CD4-positive, alpha-beta memory T cell (primary cell): Measurements from ENCODE around the gene ITCH. TPM values are rescaled to one million over a fixed set of nuclear protein-coding genes. Genes with fewer than 3 reads are reported as not detected.
A peak's percentile ranks its signal among the peaks of the same experiment; 100 is the strongest.

Source experiments
- CTCF ChIA-PET: fragments of 350-600 bp; sonication (Branson Sonifier 250); formaldehyde crosslinking; loops from one replicate; lab custom pipeline; 2021; ENCODE audit warnings: inconsistent platforms; ENCODE audit not compliant: partially characterized antibody; lab: Charles Lee
- POLR2A ChIA-PET: fragments of 350-600 bp; sonication (Branson Sonifier 250); formaldehyde crosslinking; loops from one replicate; lab custom pipeline; 2021; ENCODE audit not compliant: partially characterized antibody; lab: Charles Lee
- DNase-seq, 5 donors: peaks; one replicate each; pipeline versions ENCODE4 v3.0.0 to v3.0.0-alpha.2; 2020 to 2022; ENCODE audit warnings: mixed read lengths in 1 of 5
- H3K27ac ChIP-seq: one replicate; pipeline ENCODE4 v1.7.0; 2013; ENCODE audit warnings: low read depth, low read length
- H3K27me3 ChIP-seq: 2 replicates; pipeline ENCODE4 v1.7.0; 2013; ENCODE audit warnings: mild to moderate bottlenecking, low read length, moderate library complexity; ENCODE audit not compliant: insufficient read depth
- H3K36me3 ChIP-seq: 2 replicates; pipeline ENCODE4 v1.7.0; 2013; ENCODE audit warnings: mild to moderate bottlenecking, low read length, moderate library complexity; ENCODE audit not compliant: insufficient read depth
- H3K4me1 ChIP-seq: 2 replicates; pipeline ENCODE4 v1.7.0; 2013; ENCODE audit warnings: mild to moderate bottlenecking, low read length, moderate library complexity; ENCODE audit not compliant: insufficient read depth
- H3K4me3 ChIP-seq, 2 donors: one replicate each; pipeline ENCODE4 v1.7.0; 2013; ENCODE audit warnings: low read length in 2 of 2, mild to moderate bottlenecking in 1 of 2
- H3K9me3 ChIP-seq, 2 donors: one replicate each; pipeline ENCODE4 v1.7.0; 2013; ENCODE audit warnings: low read length in 2 of 2, control low read depth in 1 of 2; ENCODE audit not compliant: control insufficient read depth in 1 of 2
- H3K27ac Mint-ChIP-seq, 7 donors: one replicate each; pipeline ENCODE4 v1.8.0; 2020 to 2021; ENCODE audit warnings: mixed read lengths in 7 of 7, mild to moderate bottlenecking in 6 of 7, inconsistent platforms in 3 of 7, moderate library complexity in 3 of 7
- H3K27me3 Mint-ChIP-seq, 2 donors: one replicate each; pipeline ENCODE4 v1.8.0; 2020 to 2021; ENCODE audit warnings: mixed read lengths in 2 of 2
- H3K36me3 Mint-ChIP-seq, 2 donors: one replicate each; pipeline ENCODE4 v1.8.0; 2020 to 2021; ENCODE audit warnings: mixed read lengths in 2 of 2, inconsistent platforms in 1 of 2, mild to moderate bottlenecking in 1 of 2
- H3K4me1 Mint-ChIP-seq, 4 donors: one replicate each; pipeline ENCODE4 v1.8.0; 2020 to 2021; ENCODE audit warnings: mixed read lengths in 4 of 4, mild to moderate bottlenecking in 1 of 4
- H3K4me3 Mint-ChIP-seq, 8 donors: one replicate each; pipeline ENCODE4 v1.8.0; 2020 to 2021; ENCODE audit warnings: mixed read lengths in 8 of 8, mild to moderate bottlenecking in 7 of 8, moderate library complexity in 6 of 8, inconsistent platforms in 3 of 8
- H3K9me3 Mint-ChIP-seq, 8 donors: one replicate each; pipeline ENCODE4 v1.8.0; 2020 to 2021; ENCODE audit warnings: mixed read lengths in 8 of 8, mild to moderate bottlenecking in 5 of 8, inconsistent platforms in 3 of 8, moderate library complexity in 1 of 8
- intact Hi-C: fragments of 100-400 bp; cut with micrococcal nuclease; formaldehyde crosslinking; loops from one replicate; pipeline ENCODE4 v1.15.1; 2023
- polyA plus RNA-seq, 2 donors: library from polyadenylated mRNA; unstranded; fragments of 300-500 nt; fragmentation: Illumina TruSeq; gene quantifications; one replicate each; pipeline ENCODE4 v1.2.3, GENCODE V29; 2021
- total RNA-seq, 2 experiments: library from RNA; stranded (reverse); gene quantifications; one replicate each; pipeline ENCODE4 v1.2.3, GENCODE V29; 2021

ITCH gene
- total and polyA plus RNA-seq, 4 experiments from 2014 or later: 9.7 to 68.9 (median 42.2) TPM

- H3K27ac ChIP-seq: no peak overlapping the region
- no peaks in the 10 kb centered on the region for H3K27me3 ChIP-seq
- no peak for DNase-seq
- Mint-ChIP-seq H3K4me1 (peaks cover 6 to 9% (median 8%) of the 10 kb centered on the region in 4 donors), H3K36me3 (peaks cover 51 to 83% of the 10 kb centered on the region in 2 donors), H3K4me3 (no peak overlapping the region), H3K27ac (peak overlapping the region in 3 of 7 donors; percentile 8 to 61 (median 31)), H3K27me3 (no peaks in the 10 kb centered on the region), H3K9me3 (no peaks in the 10 kb centered on the region)
- peaks cover 53% of the 10 kb centered on the region for H3K36me3 ChIP-seq
- ChIA-PET CTCF (no interaction called here), POLR2A (no interaction called here)
- H3K4me3 ChIP-seq: no peak overlapping the region
- no peaks in the 10 kb centered on the region for H3K4me1 ChIP-seq
- intact Hi-C loops: no loop called here
- H3K9me3 ChIP-seq: no peaks in the 10 kb centered on the region
These were observed 85.4 kb downstream of the ITCH start for GRCh38 chr20:34448517-34448916.

GRCh38 chr20:34449674-34450592, 86.9 kb downstream of the ITCH start:
- ChIA-PET CTCF (interaction anchor here (1.8 to 2.1 kb wide), 2 partner anchors 258 to 320 kb away, joined by 4 to 5 read pairs; no protein-coding TSS in a partner anchor), POLR2A (no interaction called here)
- no peak for DNase-seq
- H3K4me1 ChIP-seq: no peaks in the 10 kb centered on the region
- Mint-ChIP-seq H3K27ac (peak overlapping the region in 6 of 7 donors; percentile 5 to 76 (median 41)), H3K4me3 (no peak overlapping the region), H3K9me3 (no peaks in the 10 kb centered on the region), H3K27me3 (no peaks in the 10 kb centered on the region), H3K4me1 (peaks cover 4 to 9% (median 7%) of the 10 kb centered on the region in 4 donors), H3K36me3 (peaks cover 49 to 70% of the 10 kb centered on the region in 2 donors)
- no peak overlapping the region for H3K27ac ChIP-seq
- H3K4me3 ChIP-seq: no peak overlapping the region
- H3K36me3 ChIP-seq: peaks cover 47% of the 10 kb centered on the region
- no peaks in the 10 kb centered on the region for H3K27me3 ChIP-seq
- no peaks in the 10 kb centered on the region for H3K9me3 ChIP-seq
- intact Hi-C loops: no loop called here

- no peak overlapping the region for H3K4me3 Mint-ChIP-seq
- intact Hi-C loops: no loop called here
- POLR2A ChIA-PET: no interaction called here
- Histone ChIP-seq H3K9me3 (no peaks in the 10 kb centered on the region), H3K4me1 (no peaks in the 10 kb centered on the region), H3K27ac (no peak overlapping the region), H3K36me3 (peaks cover 23% of the 10 kb centered on the region), H3K4me3 (no peak overlapping the region), H3K27me3 (no peaks in the 10 kb centered on the region)
- H3K27me3 Mint-ChIP-seq: no peaks in the 10 kb centered on the region
- H3K9me3 Mint-ChIP-seq: no peaks in the 10 kb centered on the region
- H3K27ac Mint-ChIP-seq: peak overlapping the region in 3 of 7 donors; percentile 12 to 16 (median 13)
- CTCF ChIA-PET: interaction anchor here (0.7 to 2.4 kb wide), 6 partner anchors 10 to 1542 kb away, joined by 3 to 7 read pairs (median 4); no protein-coding TSS in a partner anchor
- H3K4me1 Mint-ChIP-seq: peaks cover 4 to 9% (median 7%) of the 10 kb centered on the region in 4 donors
- peaks cover 37 to 53% of the 10 kb centered on the region in 2 donors for H3K36me3 Mint-ChIP-seq
- DNase-seq: no peak
These were observed 89.4 kb downstream of the ITCH start for GRCh38 chr20:34452281-34452982.

GRCh38 chr20:34458631-34459030, 95.6 kb downstream of the ITCH start:
- CTCF ChIA-PET: no interaction called here
- intact Hi-C loops: no loop called here
- no peaks in the 10 kb centered on the region for H3K9me3 Mint-ChIP-seq
- Histone ChIP-seq H3K4me3 (no peak overlapping the region), H3K36me3 (peaks cover 12% of the 10 kb centered on the region), H3K27ac (no peak overlapping the region), H3K27me3 (no peaks in the 10 kb centered on the region), H3K4me1 (no peaks in the 10 kb centered on the region), H3K9me3 (no peaks in the 10 kb centered on the region)
- no peak overlapping the region for H3K4me3 Mint-ChIP-seq
- POLR2A ChIA-PET: no interaction called here
- H3K27ac Mint-ChIP-seq: no peak overlapping the region
- H3K36me3 Mint-ChIP-seq: peaks cover 29 to 51% of the 10 kb centered on the region in 2 donors
- no peak for DNase-seq
- H3K27me3 Mint-ChIP-seq: no peaks in the 10 kb centered on the region
- peaks cover 0 to 3% (median 0%) of the 10 kb centered on the region in 4 donors for H3K4me1 Mint-ChIP-seq

- intact Hi-C loops: no loop called here
- CTCF ChIA-PET: interaction anchor here (1.1 kb wide), 1 partner anchor 146 kb away, joined by 3 read pairs; no protein-coding TSS in a partner anchor
These were observed 96.3 kb downstream of the ITCH start for GRCh38 chr20:34459209-34459897.

GRCh38 chr20:34461779-34462087, 98.7 kb downstream of the ITCH start:
- Histone ChIP-seq H3K27me3 (no peaks in the 10 kb centered on the region), H3K4me1 (no peaks in the 10 kb centered on the region), H3K4me3 (no peak overlapping the region), H3K27ac (no peak overlapping the region), H3K36me3 (peaks cover 12% of the 10 kb centered on the region), H3K9me3 (no peaks in the 10 kb centered on the region)
- POLR2A ChIA-PET: no interaction called here
- no peak overlapping the region for H3K27ac Mint-ChIP-seq
- no peaks in the 10 kb centered on the region for H3K27me3 Mint-ChIP-seq
- H3K4me1 Mint-ChIP-seq: peaks cover 0 to 6% (median 0%) of the 10 kb centered on the region in 4 donors
- H3K4me3 Mint-ChIP-seq: no peak overlapping the region
- CTCF ChIA-PET: interaction anchor here (0.7 to 0.9 kb wide), 2 partner anchors 308 to 410 kb away, joined by 3 to 4 read pairs; no protein-coding TSS in a partner anchor
- H3K36me3 Mint-ChIP-seq: peaks cover 44 to 63% of the 10 kb centered on the region in 2 donors
- DNase-seq: no peak
- intact Hi-C loops: no loop called here
- H3K9me3 Mint-ChIP-seq: no peaks in the 10 kb centered on the region

More at GRCh38 chr20:34459209-34459897, 96.3 kb downstream of the ITCH start:
- Histone ChIP-seq H3K9me3 (no peaks in the 10 kb centered on the region), H3K4me1 (no peaks in the 10 kb centered on the region), H3K4me3 (no peak overlapping the region), H3K27ac (no peak overlapping the region), H3K36me3 (peaks cover 12% of the 10 kb centered on the region), H3K27me3 (no peaks in the 10 kb centered on the region)
- Mint-ChIP-seq H3K27me3 (no peaks in the 10 kb centered on the region), H3K36me3 (peaks cover 31 to 53% of the 10 kb centered on the region in 2 donors), H3K9me3 (no peaks in the 10 kb centered on the region), H3K4me3 (no peak overlapping the region), H3K4me1 (peaks cover 0 to 3% (median 0%) of the 10 kb centered on the region in 4 donors), H3K27ac (peak overlapping the region in 2 of 7 donors; percentile 32 to 52)
- POLR2A ChIA-PET: no interaction called here
- no peak for DNase-seq
